ENCODE results near the gene SUPV3L1. TPM values are rescaled to one million over a fixed set of nuclear protein-coding genes. Genes with fewer than 3 reads are reported as not detected.

SUPV3L1 gene
- total and polyA plus RNA-seq, 9 donors, result 21.7 to 39.8 (median 28.4) TPM

- H3K36me3 ChIP-seq, result no peaks in the 10 kb centered on the region
- H3K4me1 ChIP-seq (ENCODE audit: insufficient read depth), result peaks cover 1% of the 10 kb centered on the region
- no peaks in the 10 kb centered on the region for H3K9me3 ChIP-seq
- DNase-seq, result no peak
- no peak for TF ChIP-seq POLR2A (IDR thresholded peaks at IDR 0.05)
- no peak for TF ChIP-seq CTCF (IDR thresholded peaks at IDR 0.05)
- no peak for TF ChIP-seq EP300 (IDR thresholded peaks at IDR 0.05)
- H3K27me3 ChIP-seq, result no peaks in the 10 kb centered on the region
- intact Hi-C loops (cut with DNase I), result no loop called here
- H3K4me3 ChIP-seq, result no peak overlapping the region
- H3K27ac ChIP-seq, result no peak overlapping the region
- 61 to 91% (median 81%) methylated on average over 3 of the region's 3 CpGs for WGBS, 3 donors
Observed at GRCh38 chr10:69142983-69143382, 37.1 kb upstream of the SUPV3L1 start.

- H3K27me3 ChIP-seq, result no peaks in the 10 kb centered on the region
- DNase-seq, result no peak
- intact Hi-C loops (cut with DNase I), result no loop called here
- 88 to 97% (median 90%) methylated on average over 1 of the region's 1 CpG for WGBS, 3 donors
- TF ChIP-seq CTCF (IDR thresholded peaks at IDR 0.05) (no peak), POLR2A (IDR thresholded peaks at IDR 0.05) (no peak), EP300 (IDR thresholded peaks at IDR 0.05) (no peak)
- H3K27ac ChIP-seq, result no peak overlapping the region
- H3K9me3 ChIP-seq, result no peaks in the 10 kb centered on the region
- no peak overlapping the region for H3K4me3 ChIP-seq
- no peaks in the 10 kb centered on the region for H3K36me3 ChIP-seq
- H3K4me1 ChIP-seq (ENCODE audit: insufficient read depth), result no peaks in the 10 kb centered on the region
Observed at GRCh38 chr10:69145329-69145728, 34.7 kb upstream of the SUPV3L1 start.

GRCh38 chr10:69145864-69146263 lies 34.2 kb upstream of the SUPV3L1 start:
- intact Hi-C loops (cut with DNase I), result no loop called here
- no peaks in the 10 kb centered on the region for H3K27me3 ChIP-seq
- no peak overlapping the region for H3K4me3 ChIP-seq
- no peaks in the 10 kb centered on the region for H3K4me1 ChIP-seq (ENCODE audit: insufficient read depth)
- no peaks in the 10 kb centered on the region for H3K36me3 ChIP-seq
- no peaks in the 10 kb centered on the region for H3K9me3 ChIP-seq
- H3K27ac ChIP-seq, result no peak overlapping the region
- 96 to 98% (median 97%) methylated on average over 8 of the region's 8 CpGs for WGBS, 3 donors
- no peak for DNase-seq
- TF ChIP-seq EP300 (IDR thresholded peaks at IDR 0.05), result no peak
- TF ChIP-seq POLR2A (IDR thresholded peaks at IDR 0.05), result no peak
- no peak for TF ChIP-seq CTCF (IDR thresholded peaks at IDR 0.05)

- no peaks in the 10 kb centered on the region for H3K9me3 ChIP-seq
- H3K36me3 ChIP-seq, result no peaks in the 10 kb centered on the region
- DNase-seq, result no peak
- no peaks in the 10 kb centered on the region for H3K27me3 ChIP-seq
- intact Hi-C loops (cut with DNase I), result no loop called here
- TF ChIP-seq POLR2A (IDR thresholded peaks at IDR 0.05) (no peak), EP300 (IDR thresholded peaks at IDR 0.05) (no peak), CTCF (IDR thresholded peaks at IDR 0.05) (no peak)
- no peak overlapping the region for H3K4me3 ChIP-seq
- H3K4me1 ChIP-seq (ENCODE audit: insufficient read depth), result no peaks in the 10 kb centered on the region
- 35 to 38% (median 35%) methylated on average over 2 of the region's 2 CpGs for WGBS, 3 donors
- no peak overlapping the region for H3K27ac ChIP-seq
Observed at GRCh38 chr10:69146759-69147158, 33.3 kb upstream of the SUPV3L1 start.

GRCh38 chr10:69151984-69152383 lies 28.1 kb upstream of the SUPV3L1 start:
- no peak overlapping the region for H3K27ac ChIP-seq
- no peaks in the 10 kb centered on the region for H3K4me1 ChIP-seq (ENCODE audit: insufficient read depth)
- no peak for DNase-seq
- no peaks in the 10 kb centered on the region for H3K9me3 ChIP-seq
- intact Hi-C loops (cut with DNase I), result no loop called here
- no peak overlapping the region for H3K4me3 ChIP-seq
- no peaks in the 10 kb centered on the region for H3K27me3 ChIP-seq
- no peaks in the 10 kb centered on the region for H3K36me3 ChIP-seq
- TF ChIP-seq CTCF (IDR thresholded peaks at IDR 0.05), result no peak
- TF ChIP-seq EP300 (IDR thresholded peaks at IDR 0.05), result no peak
- no peak for TF ChIP-seq POLR2A (IDR thresholded peaks at IDR 0.05)
- 93 to 97% (median 96%) methylated on average over 3 of the region's 3 CpGs for WGBS, 3 donors

Measured in ovary (tissue), 9 donors.